ENCODE data around the gene CERS6.
"Not testable (repeated sequence)": the region's sequence is repeated elsewhere in the genome, so short reads cannot be mapped to it uniquely, and the experiment has no call there.

Gene CERS6

GRCh38 chr2:168642873-168643272 lies 186.8 kb downstream of the CERS6 start:
- no peak for DNase-seq (ENCODE audit: low read depth)

- no peak for DNase-seq (ENCODE audit: low read depth)
Measured at GRCh38 chr2:168643979-168644378, 187.9 kb downstream of the CERS6 start.

- no peak for DNase-seq (ENCODE audit: low read depth)
Measured at GRCh38 chr2:168645696-168646338, 189.7 kb downstream of the CERS6 start.

GRCh38 chr2:168649105-168649504 lies 193.0 kb downstream of the CERS6 start:
- DNase-seq (ENCODE audit: low read depth) = no peak

- no peak for DNase-seq (ENCODE audit: low read depth)
Measured at GRCh38 chr2:168649562-168649961, 193.5 kb downstream of the CERS6 start.

- no peak for DNase-seq (ENCODE audit: low read depth)
Measured at GRCh38 chr2:168650139-168650538, 194.1 kb downstream of the CERS6 start.

GRCh38 chr2:168650781-168651180 lies 194.7 kb downstream of the CERS6 start:
- DNase-seq (ENCODE audit: low read depth) = no peak

- DNase-seq (ENCODE audit: low read depth) = no peak
Measured at GRCh38 chr2:168652997-168653921, 197.2 kb downstream of the CERS6 start.

- no peak for DNase-seq (ENCODE audit: low read depth)
Measured at GRCh38 chr2:168654705-168655104, 198.6 kb downstream of the CERS6 start.

GRCh38 chr2:168655207-168655606 lies 199.1 kb downstream of the CERS6 start:
- DNase-seq (ENCODE audit: low read depth) = no peak

GRCh38 chr2:168657378-168657777 lies 201.3 kb downstream of the CERS6 start:
- not testable (repeated sequence) for DNase-seq (ENCODE audit: low read depth)

- DNase-seq (ENCODE audit: low read depth) = no peak
Measured at GRCh38 chr2:168658706-168659105, 202.6 kb downstream of the CERS6 start.

GRCh38 chr2:168660870-168661862 lies 205.1 kb downstream of the CERS6 start:
- no peak for DNase-seq (ENCODE audit: low read depth)

- no peak for DNase-seq (ENCODE audit: low read depth)
Measured at GRCh38 chr2:168661863-168662256, 205.8 kb downstream of the CERS6 start.

- DNase-seq (ENCODE audit: low read depth) = no peak
Measured at GRCh38 chr2:168662651-168663208, 206.7 kb downstream of the CERS6 start.

GRCh38 chr2:168663993-168664392 lies 207.9 kb downstream of the CERS6 start:
- DNase-seq (ENCODE audit: low read depth) = no peak

- DNase-seq (ENCODE audit: low read depth) = not testable (repeated sequence)
Measured at GRCh38 chr2:168664715-168665114, 208.6 kb downstream of the CERS6 start.

GRCh38 chr2:168666339-168666738 lies 210.3 kb downstream of the CERS6 start:
- no peak for DNase-seq (ENCODE audit: low read depth)

GRCh38 chr2:168667156-168667555 lies 211.1 kb downstream of the CERS6 start:
- DNase-seq (ENCODE audit: low read depth) = no peak

- no peak for DNase-seq (ENCODE audit: low read depth)
Measured at GRCh38 chr2:168669151-168669550, 213.1 kb downstream of the CERS6 start.

GRCh38 chr2:168670478-168670877 lies 214.4 kb downstream of the CERS6 start:
- DNase-seq (ENCODE audit: low read depth) = no peak

GRCh38 chr2:168671932-168672331 lies 215.9 kb downstream of the CERS6 start:
- no peak for DNase-seq (ENCODE audit: low read depth)

All from HS-27A (cell line).